Caco-2 (cell line): ENCODE results near the gene TEDDM1. TPM values are rescaled to one million over a fixed set of nuclear protein-coding genes. Genes with fewer than 3 reads are reported as not detected.

ENCODE experiments used
- BruUV-seq: library from RNA; stranded (reverse); fragments of 400-500 nt; replicated peaks from 2 replicates; lab custom pipeline; 2021; lab: Mats Ljungman, UMichigan
- CTCF ChIA-PET: fragments of 300-600 bp; sonication (Branson Sonifier 250); formaldehyde crosslinking; loops from one replicate; lab custom pipeline; 2022; ENCODE audit warnings: antibody characterized with exemption; lab: Charles Lee
- POLR2A ChIA-PET: fragments of 300-600 bp; sonication (Branson Sonifier 250); formaldehyde crosslinking; loops from one replicate; lab custom pipeline; 2022; ENCODE audit warnings: antibody characterized with exemption; lab: Charles Lee
- DNase-seq, 2 experiments: peaks; one replicate each; pipeline versions ENCODE4 v3.0.0 to v3.0.0-alpha.2; 2020 to 2022
- H3K27me3 ChIP-seq: replicated peaks from 2 replicates; pipeline ENCODE4 v1.6.0; 2011; ENCODE audit warnings: low read length; ENCODE audit not compliant: control insufficient read depth, insufficient read depth
- H3K36me3 ChIP-seq: 2 replicates; pipeline ENCODE4 v1.5.1; 2011; ENCODE audit warnings: low read length; ENCODE audit not compliant: control insufficient read depth, insufficient read depth
- H3K4me1 ChIP-seq: fragments of 250-450 bp; sonication (Bioruptor Pico); 2 replicates; pipeline ENCODE4 v1.5.1; 2020; ENCODE audit warnings: mild to moderate bottlenecking
- H3K4me3 ChIP-seq: 2 replicates; pipeline ENCODE4 v1.5.1; 2011; ENCODE audit warnings: low read depth, mild to moderate bottlenecking, control low read depth, low read length
- H3K9me3 ChIP-seq: fragments of 250-450 bp; sonication (Bioruptor Pico); 2 replicates; pipeline ENCODE4 v1.5.1; 2020; ENCODE audit warnings: mild to moderate bottlenecking, moderate library complexity
- H3K27ac Mint-ChIP-seq: one replicate; pipeline ENCODE4 v1.8.0; 2022; ENCODE audit warnings: mixed read lengths; ENCODE audit not compliant: unreplicated experiment
- H3K27me3 Mint-ChIP-seq: one replicate; pipeline ENCODE4 v1.8.0; 2022; ENCODE audit warnings: mixed read lengths; ENCODE audit not compliant: insufficient read depth, unreplicated experiment
- H3K36me3 Mint-ChIP-seq: one replicate; pipeline ENCODE4 v1.8.0; 2022; ENCODE audit warnings: mild to moderate bottlenecking, mixed read lengths; ENCODE audit not compliant: insufficient read depth, unreplicated experiment
- H3K4me1 Mint-ChIP-seq: one replicate; pipeline ENCODE4 v1.8.0; 2022; ENCODE audit warnings: low read depth, mixed read lengths; ENCODE audit not compliant: unreplicated experiment
- H3K4me3 Mint-ChIP-seq: one replicate; pipeline ENCODE4 v1.8.0; 2022; ENCODE audit warnings: mild to moderate bottlenecking, moderate library complexity, mixed read lengths; ENCODE audit not compliant: unreplicated experiment
- H3K9me3 Mint-ChIP-seq: one replicate; pipeline ENCODE4 v1.8.0; 2022; ENCODE audit warnings: mixed read lengths; ENCODE audit not compliant: unreplicated experiment
- intact Hi-C: fragments of 100-400 bp; cut with micrococcal nuclease; formaldehyde crosslinking; loops from one replicate; pipeline ENCODE4 v1.10.0; 2022; ENCODE audit not compliant: unreplicated experiment
- total RNA-seq: library from RNA; stranded (reverse); gene quantifications from 2 replicates; pipeline ENCODE4 v1.2.3, GENCODE V29; 2022
- TF ChIP-seq, protein P1 (sequence below), 2 experiments: fragments of 200-600 bp in 1 of 2; IDR thresholded peaks; 1 replicate in 1 of 2; 2 replicates in 1 of 2; pipeline versions ENCODE4 v1.5.1 to v1.8.0; 2011 to 2022; ENCODE audit warnings: antibody characterized with exemption in 1 of 2, control low read depth in 1 of 2, inconsistent platforms in 1 of 2, low read depth in 1 of 2, low read length in 1 of 2, mild to moderate bottlenecking in 1 of 2, moderate library complexity in 1 of 2; ENCODE audit not compliant: insufficient read depth in 1 of 2, severe bottlenecking in 1 of 2, unreplicated experiment in 1 of 2

The TEDDM1 gene
- total RNA-seq, 1 experiment from 2014 or later: not detected

DNA sequence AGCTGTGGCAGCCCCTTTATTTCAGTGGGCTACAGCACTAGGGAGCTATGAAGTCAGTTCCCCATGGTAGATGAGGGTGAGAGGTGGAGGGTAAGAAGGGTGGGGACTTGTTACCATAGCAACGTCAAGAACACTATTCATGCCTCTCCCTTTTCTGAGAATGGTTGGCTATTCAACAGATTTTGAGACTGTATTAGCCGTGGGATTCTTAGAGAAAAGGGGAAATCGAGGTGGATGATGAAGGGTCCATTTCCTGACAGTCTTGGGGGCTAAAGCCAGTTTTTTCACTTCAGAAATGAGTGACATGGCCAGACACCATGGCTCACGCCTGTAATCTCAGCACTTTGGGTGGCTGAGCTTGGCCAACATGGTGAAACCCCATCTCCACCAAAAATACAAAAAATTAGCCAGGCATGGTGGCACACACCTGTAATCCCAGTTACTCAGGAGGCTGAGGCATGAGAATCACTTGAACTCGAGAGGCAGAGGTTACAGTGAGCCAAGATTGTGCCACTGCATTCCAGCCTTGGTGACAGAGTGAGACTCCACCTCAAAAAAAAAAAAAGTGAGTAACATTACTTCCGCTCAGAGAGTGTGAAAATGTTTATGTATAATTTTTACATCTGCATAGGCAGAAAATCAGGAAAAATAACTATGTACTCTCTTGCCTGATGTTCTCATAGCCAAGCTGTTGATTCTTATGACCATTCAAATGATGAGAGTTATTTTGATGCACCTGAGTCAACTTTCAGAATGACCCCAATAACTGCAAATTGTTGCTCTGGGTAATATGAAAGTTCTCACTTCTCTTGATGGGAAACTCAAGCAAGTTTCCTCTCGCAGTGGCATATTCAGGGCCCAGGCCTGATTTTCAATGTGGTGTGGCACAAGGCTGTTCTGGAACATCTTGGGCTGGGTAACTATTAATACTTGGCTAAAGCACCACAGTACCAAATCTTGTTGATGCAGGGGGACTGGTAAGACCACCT is 26.3 kb upstream of the TEDDM1 start:
- H3K36me3 ChIP-seq: no peaks in the 10 kb centered on the region
- H3K27ac Mint-ChIP-seq: no peak overlapping the region
- TF ChIP-seq, protein P1, sequence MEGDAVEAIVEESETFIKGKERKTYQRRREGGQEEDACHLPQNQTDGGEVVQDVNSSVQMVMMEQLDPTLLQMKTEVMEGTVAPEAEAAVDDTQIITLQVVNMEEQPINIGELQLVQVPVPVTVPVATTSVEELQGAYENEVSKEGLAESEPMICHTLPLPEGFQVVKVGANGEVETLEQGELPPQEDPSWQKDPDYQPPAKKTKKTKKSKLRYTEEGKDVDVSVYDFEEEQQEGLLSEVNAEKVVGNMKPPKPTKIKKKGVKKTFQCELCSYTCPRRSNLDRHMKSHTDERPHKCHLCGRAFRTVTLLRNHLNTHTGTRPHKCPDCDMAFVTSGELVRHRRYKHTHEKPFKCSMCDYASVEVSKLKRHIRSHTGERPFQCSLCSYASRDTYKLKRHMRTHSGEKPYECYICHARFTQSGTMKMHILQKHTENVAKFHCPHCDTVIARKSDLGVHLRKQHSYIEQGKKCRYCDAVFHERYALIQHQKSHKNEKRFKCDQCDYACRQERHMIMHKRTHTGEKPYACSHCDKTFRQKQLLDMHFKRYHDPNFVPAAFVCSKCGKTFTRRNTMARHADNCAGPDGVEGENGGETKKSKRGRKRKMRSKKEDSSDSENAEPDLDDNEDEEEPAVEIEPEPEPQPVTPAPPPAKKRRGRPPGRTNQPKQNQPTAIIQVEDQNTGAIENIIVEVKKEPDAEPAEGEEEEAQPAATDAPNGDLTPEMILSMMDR (IDR thresholded peaks at IDR 0.05; ENCODE audit: insufficient read depth in 1 of 2, low read depth in 1 of 2, low read length in 1 of 2, severe bottlenecking in 1 of 2, unreplicated experiment in 1 of 2): no peak
- H3K27me3 ChIP-seq: no peaks in the 10 kb centered on the region
- no peak overlapping the region for H3K4me3 ChIP-seq
- ChIA-PET POLR2A (no interaction called here), CTCF (no interaction called here)
- no peaks in the 10 kb centered on the region for H3K9me3 ChIP-seq
- H3K27me3 Mint-ChIP-seq: no peaks in the 10 kb centered on the region
- intact Hi-C loops: no loop called here
- H3K4me1 Mint-ChIP-seq: peaks cover 11% of the 10 kb centered on the region
- no peak for DNase-seq
- no peaks in the 10 kb centered on the region for H3K36me3 Mint-ChIP-seq
- peaks cover 5% of the 10 kb centered on the region; the same call in 1 of the 2 replicates for H3K4me1 ChIP-seq
- BruUV-seq: no TSS peak
- H3K4me3 Mint-ChIP-seq: no peak overlapping the region
- H3K9me3 Mint-ChIP-seq: peaks cover 13% of the 10 kb centered on the region

DNA sequence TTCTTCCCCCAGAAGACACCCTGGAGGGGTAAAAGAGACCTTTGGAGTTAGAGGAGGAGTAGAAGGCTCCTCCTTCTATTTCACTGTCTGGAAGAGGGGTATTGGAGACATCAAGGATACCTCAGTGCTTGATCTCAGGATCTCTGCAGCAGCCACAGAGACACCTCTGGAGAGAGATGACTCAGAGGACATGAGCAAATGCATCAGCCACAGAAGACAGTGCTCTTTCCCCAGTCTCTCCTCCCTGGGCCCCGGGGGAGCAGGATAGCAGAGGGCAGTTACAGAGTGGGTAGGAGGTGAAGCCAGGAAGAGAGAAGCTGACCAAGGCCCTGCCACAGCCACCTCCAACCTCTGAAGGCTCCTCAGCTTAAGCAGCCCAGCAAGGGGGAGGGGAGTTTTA is 15.3 kb upstream of the TEDDM1 start:
- CTCF ChIA-PET: no interaction called here
- no TSS peak for BruUV-seq
- no peaks in the 10 kb centered on the region for H3K36me3 ChIP-seq
- TF ChIP-seq, protein P1 (IDR thresholded peaks at IDR 0.05; ENCODE audit: insufficient read depth in 1 of 2, low read depth in 1 of 2, low read length in 1 of 2, severe bottlenecking in 1 of 2, unreplicated experiment in 1 of 2): no peak
- Mint-ChIP-seq H3K4me3 (no peak overlapping the region), H3K27ac (no peak overlapping the region), H3K27me3 (peaks cover 8% of the 10 kb centered on the region), H3K4me1 (no peaks in the 10 kb centered on the region), H3K36me3 (no peaks in the 10 kb centered on the region), H3K9me3 (no peaks in the 10 kb centered on the region)
- H3K9me3 ChIP-seq: no peaks in the 10 kb centered on the region
- POLR2A ChIA-PET: no interaction called here
- H3K4me3 ChIP-seq: no peak overlapping the region
- no peaks in the 10 kb centered on the region for H3K4me1 ChIP-seq
- DNase-seq: no peak
- intact Hi-C loops: no loop called here
- no peaks in the 10 kb centered on the region for H3K27me3 ChIP-seq

GRCh38 chr1:182413969-182414368 is 13.5 kb upstream of the TEDDM1 start:
- H3K27me3 Mint-ChIP-seq: peaks cover 8% of the 10 kb centered on the region
- no peaks in the 10 kb centered on the region for H3K9me3 Mint-ChIP-seq
- H3K27me3 ChIP-seq: no peaks in the 10 kb centered on the region
- no peak overlapping the region for H3K4me3 Mint-ChIP-seq
- no peaks in the 10 kb centered on the region for H3K4me1 ChIP-seq
- H3K4me1 Mint-ChIP-seq: no peaks in the 10 kb centered on the region
- no TSS peak for BruUV-seq
- TF ChIP-seq, protein P1 (IDR thresholded peaks at IDR 0.05; ENCODE audit: insufficient read depth in 1 of 2, low read depth in 1 of 2, low read length in 1 of 2, severe bottlenecking in 1 of 2, unreplicated experiment in 1 of 2): no peak
- no peak overlapping the region for H3K4me3 ChIP-seq
- CTCF ChIA-PET: no interaction called here
- no peaks in the 10 kb centered on the region for H3K9me3 ChIP-seq
- intact Hi-C loops: no loop called here
- H3K27ac Mint-ChIP-seq: no peak overlapping the region
- no peaks in the 10 kb centered on the region for H3K36me3 ChIP-seq
- DNase-seq: no peak
- no peaks in the 10 kb centered on the region for H3K36me3 Mint-ChIP-seq
- POLR2A ChIA-PET: no interaction called here
